ENCODE measurements around the gene TBC1D21. TPM values are rescaled to one million over a fixed set of nuclear protein-coding genes. Genes with fewer than 3 reads are reported as not detected.

Gene TBC1D21
- total RNA-seq, 3 donors from 2014 or later: not detected

DNA sequence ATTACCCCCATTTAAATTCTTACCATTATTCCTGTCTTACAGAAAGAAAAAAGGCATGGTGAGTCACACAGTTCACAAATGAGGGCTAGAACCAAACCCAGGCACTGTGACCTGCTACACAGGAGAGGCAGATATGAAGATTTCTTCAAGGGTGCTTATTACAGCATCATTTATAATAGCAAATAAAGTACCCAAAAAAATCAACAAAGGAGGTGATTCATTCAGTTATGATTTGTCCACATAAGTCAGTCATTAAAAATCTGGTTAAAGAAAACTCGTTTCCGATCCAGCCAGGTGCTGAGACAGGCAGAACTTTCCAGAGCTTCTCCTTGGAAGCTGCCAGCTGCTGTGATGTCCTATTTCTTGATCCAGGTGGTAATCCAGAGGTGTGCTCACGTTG lies 45.4 kb downstream of the TBC1D21 start:
- H3K4me1 ChIP-seq: peaks cover 15 to 16% of the 10 kb centered on the region in 2 donors
- H3K27me3 ChIP-seq: no peaks in the 10 kb centered on the region
- DNase-seq (ENCODE audit: low spot score in 2 of 2): no peak
- H3K4me3 ChIP-seq: no peak overlapping the region
- TF ChIP-seq POLR2A (IDR thresholded peaks at IDR 0.05): no peak
- TF ChIP-seq, protein P1, sequence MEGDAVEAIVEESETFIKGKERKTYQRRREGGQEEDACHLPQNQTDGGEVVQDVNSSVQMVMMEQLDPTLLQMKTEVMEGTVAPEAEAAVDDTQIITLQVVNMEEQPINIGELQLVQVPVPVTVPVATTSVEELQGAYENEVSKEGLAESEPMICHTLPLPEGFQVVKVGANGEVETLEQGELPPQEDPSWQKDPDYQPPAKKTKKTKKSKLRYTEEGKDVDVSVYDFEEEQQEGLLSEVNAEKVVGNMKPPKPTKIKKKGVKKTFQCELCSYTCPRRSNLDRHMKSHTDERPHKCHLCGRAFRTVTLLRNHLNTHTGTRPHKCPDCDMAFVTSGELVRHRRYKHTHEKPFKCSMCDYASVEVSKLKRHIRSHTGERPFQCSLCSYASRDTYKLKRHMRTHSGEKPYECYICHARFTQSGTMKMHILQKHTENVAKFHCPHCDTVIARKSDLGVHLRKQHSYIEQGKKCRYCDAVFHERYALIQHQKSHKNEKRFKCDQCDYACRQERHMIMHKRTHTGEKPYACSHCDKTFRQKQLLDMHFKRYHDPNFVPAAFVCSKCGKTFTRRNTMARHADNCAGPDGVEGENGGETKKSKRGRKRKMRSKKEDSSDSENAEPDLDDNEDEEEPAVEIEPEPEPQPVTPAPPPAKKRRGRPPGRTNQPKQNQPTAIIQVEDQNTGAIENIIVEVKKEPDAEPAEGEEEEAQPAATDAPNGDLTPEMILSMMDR (IDR thresholded peaks at IDR 0.05): no peak
- no peak for TF ChIP-seq POLR2AphosphoS5 (IDR thresholded peaks at IDR 0.05)
- H3K36me3 ChIP-seq: no peaks in the 10 kb centered on the region
- intact Hi-C loops (cut with DNase I; ENCODE audit: low total_unique reads): no loop called here
- no peaks in the 10 kb centered on the region for H3K9me3 ChIP-seq
- no peak overlapping the region for H3K27ac ChIP-seq

DNA sequence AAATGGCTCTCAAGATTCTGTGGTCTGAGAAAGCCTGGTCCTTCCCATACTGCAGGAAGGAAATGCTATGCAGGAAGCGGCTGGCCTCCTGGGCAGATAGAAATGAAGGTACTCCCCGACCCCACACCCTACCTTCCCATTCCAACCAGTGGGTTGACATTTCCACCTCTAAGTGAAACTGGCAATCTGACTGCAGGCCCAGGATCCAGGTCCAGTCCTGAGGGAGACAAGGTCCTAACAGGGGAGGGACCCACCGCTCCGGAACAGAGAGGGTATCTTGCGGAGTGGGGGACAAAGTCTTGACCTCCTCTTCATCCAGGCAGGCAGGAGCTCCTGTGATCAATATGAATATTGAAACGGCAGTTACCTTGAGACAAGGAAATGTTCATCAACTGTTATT lies 46.3 kb downstream of the TBC1D21 start:
- Histone ChIP-seq H3K4me1 (peaks cover 24 to 26% of the 10 kb centered on the region in 2 donors), H3K4me3 (no peak overlapping the region), H3K9me3 (no peaks in the 10 kb centered on the region), H3K27me3 (no peaks in the 10 kb centered on the region), H3K36me3 (no peaks in the 10 kb centered on the region), H3K27ac (no peak overlapping the region)
- intact Hi-C loops (cut with DNase I; ENCODE audit: low total_unique reads): no loop called here
- DNase-seq (ENCODE audit: low spot score in 2 of 2): no peak
- TF ChIP-seq POLR2A (IDR thresholded peaks at IDR 0.05) (no peak), POLR2AphosphoS5 (IDR thresholded peaks at IDR 0.05) (no peak)
- TF ChIP-seq, protein P1 (IDR thresholded peaks at IDR 0.05): no peak

DNA sequence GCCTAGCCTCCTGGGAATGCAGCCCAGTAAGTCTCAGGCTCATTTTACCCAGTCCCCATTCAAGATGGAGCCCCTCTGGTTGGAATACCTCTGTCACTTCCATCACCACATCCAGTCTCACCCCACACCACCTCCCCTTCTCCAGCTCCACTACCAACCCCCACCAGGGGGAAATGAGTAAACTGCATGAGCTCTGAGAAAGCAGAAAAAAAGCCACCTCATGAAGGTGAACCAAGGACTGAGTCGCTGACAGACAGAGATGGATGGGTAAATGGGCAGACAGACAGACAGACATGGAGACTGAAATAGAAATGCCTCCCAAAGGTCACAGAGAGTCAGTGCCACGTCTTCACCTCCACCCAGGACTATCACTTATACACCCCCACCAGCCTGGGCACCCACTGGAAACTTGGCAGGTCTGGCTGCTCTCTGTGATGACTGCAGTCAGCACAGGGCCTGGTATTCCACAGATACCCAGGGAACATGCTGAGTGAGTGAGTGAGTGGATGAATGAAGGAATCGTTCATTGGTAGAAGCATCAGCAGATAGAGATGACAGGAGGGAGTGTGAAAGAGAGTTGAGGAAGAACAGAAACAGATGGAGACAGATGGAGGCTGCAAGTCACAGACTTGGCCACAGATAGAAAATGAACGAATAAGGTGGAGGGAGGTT lies 48.0 kb downstream of the TBC1D21 start:
- H3K4me1 ChIP-seq: peaks cover 26 to 28% of the 10 kb centered on the region in 2 donors
- H3K4me3 ChIP-seq: no peak overlapping the region
- H3K27ac ChIP-seq: no peak overlapping the region
- DNase-seq (ENCODE audit: low spot score in 2 of 2): no peak
- intact Hi-C loops (cut with DNase I; ENCODE audit: low total_unique reads): no loop called here
- TF ChIP-seq POLR2AphosphoS5 (IDR thresholded peaks at IDR 0.05) (no peak), POLR2A (IDR thresholded peaks at IDR 0.05) (no peak)
- TF ChIP-seq, protein P1 (IDR thresholded peaks at IDR 0.05): no peak
- H3K27me3 ChIP-seq: no peaks in the 10 kb centered on the region
- no peaks in the 10 kb centered on the region for H3K9me3 ChIP-seq
- H3K36me3 ChIP-seq: no peaks in the 10 kb centered on the region

DNA sequence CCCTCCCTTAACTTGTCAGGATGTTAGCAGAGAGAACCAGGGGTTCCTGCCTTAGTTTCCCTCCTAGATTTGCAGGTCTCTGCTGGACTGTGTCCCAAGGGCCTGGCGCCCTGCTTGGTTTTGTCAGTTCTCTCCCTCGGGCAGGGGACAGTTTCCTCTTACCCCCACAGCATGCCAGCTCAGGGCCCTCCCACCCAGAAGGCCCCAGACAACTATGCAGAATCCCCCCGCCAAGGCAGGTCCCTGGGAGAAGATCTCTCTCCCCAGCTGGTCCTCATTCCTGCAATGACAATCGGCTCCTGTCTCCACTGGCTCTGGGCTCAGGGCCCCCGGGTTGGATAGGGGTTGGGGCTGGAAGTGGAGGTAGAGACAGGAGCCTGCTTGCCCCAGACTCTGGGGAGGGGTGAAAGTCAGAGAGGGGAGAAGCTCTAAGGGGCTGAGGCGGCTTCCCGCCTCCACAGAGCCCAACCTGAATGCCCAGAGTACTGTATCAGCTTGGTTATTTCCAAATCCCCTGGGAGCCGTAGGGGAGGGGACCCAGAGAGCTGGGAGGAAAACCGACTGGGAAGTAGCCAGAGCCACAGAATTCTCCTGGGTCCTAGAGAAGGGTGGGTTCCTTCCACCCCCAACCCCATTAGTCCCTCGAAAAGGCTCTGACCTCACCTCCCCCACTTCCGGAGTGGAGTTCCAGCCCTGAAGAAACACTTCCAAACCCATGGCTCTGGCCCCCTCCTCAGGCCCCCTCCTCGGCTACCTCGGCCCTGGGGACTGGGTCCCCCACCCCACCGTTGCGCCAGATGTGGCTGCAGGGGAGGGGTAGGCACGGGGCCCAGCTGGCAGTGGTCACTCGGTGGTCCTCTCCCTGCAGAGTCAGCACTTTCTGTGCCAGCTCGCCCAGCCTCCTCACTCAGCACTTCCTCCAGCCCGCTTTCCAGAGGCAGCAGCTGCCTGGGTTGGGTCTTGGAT lies 49.1 kb downstream of the TBC1D21 start:
- H3K9me3 ChIP-seq: no peaks in the 10 kb centered on the region
- no peaks in the 10 kb centered on the region for H3K27me3 ChIP-seq
- no peak for DNase-seq (ENCODE audit: low spot score in 2 of 2)
- H3K27ac ChIP-seq: peak overlapping the region; percentile 79 to 93
- TF ChIP-seq POLR2A (IDR thresholded peaks at IDR 0.05): no peak
- no peak for TF ChIP-seq POLR2AphosphoS5 (IDR thresholded peaks at IDR 0.05)
- TF ChIP-seq, protein P1 (IDR thresholded peaks at IDR 0.05): no peak
- H3K4me3 ChIP-seq: peak overlapping the region in 1 of 3 donors; percentile 31
- peaks cover 26 to 28% of the 10 kb centered on the region in 2 donors for H3K4me1 ChIP-seq
- no peaks in the 10 kb centered on the region for H3K36me3 ChIP-seq
- intact Hi-C loops (cut with DNase I; ENCODE audit: low total_unique reads): no loop called here

DNA sequence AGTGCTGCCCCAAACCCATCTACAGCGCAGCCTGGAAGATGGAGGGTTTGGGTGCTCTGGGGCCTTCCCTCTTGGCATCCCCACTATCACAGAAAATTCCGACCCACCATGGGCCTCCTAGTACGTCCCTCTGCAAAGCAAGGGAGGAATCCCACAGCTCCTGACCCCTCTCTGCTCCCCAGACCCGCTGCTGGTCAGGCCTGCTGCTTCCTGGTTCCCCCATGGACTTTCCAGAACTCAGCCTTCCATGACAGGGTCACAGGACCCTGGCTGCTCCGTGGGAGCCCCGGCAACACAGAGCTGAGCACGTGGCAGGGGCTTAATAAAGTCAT lies 49.8 kb downstream of the TBC1D21 start:
- DNase-seq (ENCODE audit: low spot score in 2 of 2): no peak
- H3K27me3 ChIP-seq: no peaks in the 10 kb centered on the region
- TF ChIP-seq, protein P1 (IDR thresholded peaks at IDR 0.05): no peak
- no peak for TF ChIP-seq POLR2A (IDR thresholded peaks at IDR 0.05)
- H3K27ac ChIP-seq: peak overlapping the region; percentile 79 to 93
- H3K4me3 ChIP-seq: no peak overlapping the region
- peaks cover 28 to 30% of the 10 kb centered on the region in 2 donors for H3K4me1 ChIP-seq
- intact Hi-C loops (cut with DNase I; ENCODE audit: low total_unique reads): no loop called here
- no peaks in the 10 kb centered on the region for H3K36me3 ChIP-seq
- no peaks in the 10 kb centered on the region for H3K9me3 ChIP-seq
